Panc1 (cell line): ENCODE results near the gene RNF145. TPM values are rescaled to one million over a fixed set of nuclear protein-coding genes. Genes with fewer than 3 reads are reported as not detected.

Experiments used
- ATAC-seq: fragments of 200-7000 bp; cut with Tn5 transposase; 2 replicates; pipeline ENCODE4 v1.9.1; 2020; ENCODE audit warnings: mild to moderate bottlenecking, moderate library complexity
- BruUV-seq: library from RNA; stranded (reverse); fragments of 400-500 nt; replicated peaks from 2 replicates; lab custom pipeline; 2021; lab: Mats Ljungman, UMichigan
- CTCF ChIA-PET: fragments of 300-600 bp; sonication (Branson Sonifier 250); formaldehyde crosslinking; loops from one replicate; lab custom pipeline; 2022; ENCODE audit warnings: antibody characterized with exemption; lab: Charles Lee
- POLR2A ChIA-PET: fragments of 300-600 bp; sonication (Branson Sonifier 250); formaldehyde crosslinking; loops from one replicate; lab custom pipeline; 2022; ENCODE audit warnings: antibody characterized with exemption; lab: Charles Lee
- DNase-seq: peaks from one replicate; pipeline ENCODE4 v3.0.0-alpha.2; 2010; ENCODE audit warnings: low read depth, low spot score
- H3K27ac ChIP-seq: 2 replicates; pipeline ENCODE4 v1.5.1; 2011; ENCODE audit warnings: mild to moderate bottlenecking, low read length, inconsistent platforms
- H3K27me3 ChIP-seq: fragments of 200-500 bp; sonication (Bioruptor generic); 2 replicates; pipeline ENCODE4 v1.6.0; 2014; ENCODE audit warnings: low read length, inconsistent platforms; ENCODE audit not compliant: control insufficient read depth, insufficient read depth
- H3K36me3 ChIP-seq: fragments of 200-500 bp; sonication (Bioruptor generic); 2 replicates; pipeline ENCODE4 v1.5.1; 2014; ENCODE audit warnings: inconsistent platforms, mild to moderate bottlenecking, low read length, moderate library complexity; ENCODE audit not compliant: control insufficient read depth, insufficient read depth
- H3K4me1 ChIP-seq: 2 replicates; pipeline ENCODE4 v1.5.1; 2011; ENCODE audit warnings: inconsistent platforms, mild to moderate bottlenecking, low read length, moderate library complexity; ENCODE audit not compliant: control insufficient read depth, insufficient read depth
- H3K4me3 ChIP-seq, 2 experiments: 2 replicates each; pipeline ENCODE4 v1.5.1; 2011 to 2012; ENCODE audit warnings: low read depth in 2 of 2, low read length in 2 of 2, mild to moderate bottlenecking in 2 of 2, inconsistent platforms in 1 of 2, moderate library complexity in 1 of 2
- H3K9me3 ChIP-seq: fragments of 200-500 bp; sonication (Bioruptor generic); 2 replicates; pipeline ENCODE4 v1.5.1; 2014; ENCODE audit warnings: low read depth, mild to moderate bottlenecking, inconsistent platforms, low read length, moderate library complexity; ENCODE audit not compliant: control insufficient read depth, insufficient read depth
- POLR2AphosphoS5 ChIP-seq: IDR thresholded peaks from 2 replicates; pipeline ENCODE4 v1.6.1; 2012; ENCODE audit warnings: mild to moderate bottlenecking, low read depth, low read length, moderate library complexity
- SIN3A ChIP-seq: IDR thresholded peaks from 2 replicates; pipeline ENCODE4 v1.6.1; 2012; ENCODE audit warnings: low read depth, mild to moderate bottlenecking, low read length, moderate library complexity, borderline replicate concordance; ENCODE audit not compliant: insufficient read depth
- TCF7L2 ChIP-seq: IDR thresholded peaks from 2 replicates; pipeline ENCODE4 v1.6.1; 2011; ENCODE audit warnings: mild to moderate bottlenecking, low read depth, low read length, inconsistent platforms
- in situ Hi-C: cut with HindIII; loops from 2 replicates; pipeline ENCODE4 v1.10.0; 2016; ENCODE audit warnings: low sequenced_read_pairs, low pct_unique_long_range_greater_than_20kb
- intact Hi-C: fragments of 100-400 bp; cut with micrococcal nuclease; formaldehyde crosslinking; loops from one replicate; pipeline ENCODE4 v1.10.0; 2022; ENCODE audit not compliant: unreplicated experiment
- total RNA-seq: library from RNA; stranded (reverse); gene quantifications from one replicate; pipeline ENCODE4 v1.2.1, GENCODE V29; 2021; ENCODE audit not compliant: unreplicated experiment
- TF ChIP-seq, protein P1 (sequence below), 2 experiments: IDR thresholded peaks; 2 replicates each; pipeline ENCODE4 v1.6.1; 2011 to 2012; ENCODE audit warnings: low read depth in 2 of 2, control low read depth in 1 of 2, low read length in 1 of 2, mild to moderate bottlenecking in 1 of 2, moderate library complexity in 1 of 2; ENCODE audit not compliant: insufficient read depth in 1 of 2
- TF ChIP-seq, protein P2 (sequence below): fragments of 450-650 bp; IDR thresholded peaks from 2 replicates; pipeline ENCODE4 v1.5.1; 2017; ENCODE audit warnings: mild to moderate bottlenecking

Gene RNF145
- total RNA-seq, 1 experiment from 2014 or later = 81.8 TPM

DNA sequence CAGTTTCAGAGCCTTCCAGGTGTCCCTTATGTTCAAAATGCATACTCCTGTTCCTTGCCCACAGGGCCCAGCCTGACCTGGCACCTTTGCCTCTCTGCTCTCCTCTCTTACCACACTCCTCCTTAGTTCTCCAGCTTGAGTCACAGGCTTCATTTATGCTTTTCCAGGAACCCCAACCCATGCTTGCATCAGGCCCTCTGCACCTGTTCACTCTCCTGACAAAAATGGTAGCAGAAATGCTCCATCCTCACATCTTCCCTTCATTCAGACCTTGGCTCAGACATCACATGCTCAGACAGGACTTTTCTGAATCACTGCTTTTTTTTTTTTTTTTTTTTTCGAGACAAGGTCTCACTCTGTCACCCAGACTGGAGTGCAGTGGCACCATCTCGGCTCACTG is 15.1 kb upstream of the RNF145 start:
- in situ Hi-C loops = no loop called here
- no peak for ATAC-seq
- CTCF ChIA-PET = no interaction called here
- no TSS peak for BruUV-seq
- H3K4me3 ChIP-seq = no peak overlapping the region
- H3K36me3 ChIP-seq = no peaks in the 10 kb centered on the region
- no peaks in the 10 kb centered on the region for H3K27me3 ChIP-seq
- H3K27ac ChIP-seq = no peak overlapping the region
- no peaks in the 10 kb centered on the region for H3K9me3 ChIP-seq
- DNase-seq = no peak
- TF ChIP-seq, protein P1, sequence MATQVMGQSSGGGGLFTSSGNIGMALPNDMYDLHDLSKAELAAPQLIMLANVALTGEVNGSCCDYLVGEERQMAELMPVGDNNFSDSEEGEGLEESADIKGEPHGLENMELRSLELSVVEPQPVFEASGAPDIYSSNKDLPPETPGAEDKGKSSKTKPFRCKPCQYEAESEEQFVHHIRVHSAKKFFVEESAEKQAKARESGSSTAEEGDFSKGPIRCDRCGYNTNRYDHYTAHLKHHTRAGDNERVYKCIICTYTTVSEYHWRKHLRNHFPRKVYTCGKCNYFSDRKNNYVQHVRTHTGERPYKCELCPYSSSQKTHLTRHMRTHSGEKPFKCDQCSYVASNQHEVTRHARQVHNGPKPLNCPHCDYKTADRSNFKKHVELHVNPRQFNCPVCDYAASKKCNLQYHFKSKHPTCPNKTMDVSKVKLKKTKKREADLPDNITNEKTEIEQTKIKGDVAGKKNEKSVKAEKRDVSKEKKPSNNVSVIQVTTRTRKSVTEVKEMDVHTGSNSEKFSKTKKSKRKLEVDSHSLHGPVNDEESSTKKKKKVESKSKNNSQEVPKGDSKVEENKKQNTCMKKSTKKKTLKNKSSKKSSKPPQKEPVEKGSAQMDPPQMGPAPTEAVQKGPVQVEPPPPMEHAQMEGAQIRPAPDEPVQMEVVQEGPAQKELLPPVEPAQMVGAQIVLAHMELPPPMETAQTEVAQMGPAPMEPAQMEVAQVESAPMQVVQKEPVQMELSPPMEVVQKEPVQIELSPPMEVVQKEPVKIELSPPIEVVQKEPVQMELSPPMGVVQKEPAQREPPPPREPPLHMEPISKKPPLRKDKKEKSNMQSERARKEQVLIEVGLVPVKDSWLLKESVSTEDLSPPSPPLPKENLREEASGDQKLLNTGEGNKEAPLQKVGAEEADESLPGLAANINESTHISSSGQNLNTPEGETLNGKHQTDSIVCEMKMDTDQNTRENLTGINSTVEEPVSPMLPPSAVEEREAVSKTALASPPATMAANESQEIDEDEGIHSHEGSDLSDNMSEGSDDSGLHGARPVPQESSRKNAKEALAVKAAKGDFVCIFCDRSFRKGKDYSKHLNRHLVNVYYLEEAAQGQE (IDR thresholded peaks at IDR 0.05; ENCODE audit: insufficient read depth in 1 of 2, low read depth in 2 of 2, low read length in 1 of 2) = no peak
- no peak for TF ChIP-seq TCF7L2
- TF ChIP-seq, protein P2, sequence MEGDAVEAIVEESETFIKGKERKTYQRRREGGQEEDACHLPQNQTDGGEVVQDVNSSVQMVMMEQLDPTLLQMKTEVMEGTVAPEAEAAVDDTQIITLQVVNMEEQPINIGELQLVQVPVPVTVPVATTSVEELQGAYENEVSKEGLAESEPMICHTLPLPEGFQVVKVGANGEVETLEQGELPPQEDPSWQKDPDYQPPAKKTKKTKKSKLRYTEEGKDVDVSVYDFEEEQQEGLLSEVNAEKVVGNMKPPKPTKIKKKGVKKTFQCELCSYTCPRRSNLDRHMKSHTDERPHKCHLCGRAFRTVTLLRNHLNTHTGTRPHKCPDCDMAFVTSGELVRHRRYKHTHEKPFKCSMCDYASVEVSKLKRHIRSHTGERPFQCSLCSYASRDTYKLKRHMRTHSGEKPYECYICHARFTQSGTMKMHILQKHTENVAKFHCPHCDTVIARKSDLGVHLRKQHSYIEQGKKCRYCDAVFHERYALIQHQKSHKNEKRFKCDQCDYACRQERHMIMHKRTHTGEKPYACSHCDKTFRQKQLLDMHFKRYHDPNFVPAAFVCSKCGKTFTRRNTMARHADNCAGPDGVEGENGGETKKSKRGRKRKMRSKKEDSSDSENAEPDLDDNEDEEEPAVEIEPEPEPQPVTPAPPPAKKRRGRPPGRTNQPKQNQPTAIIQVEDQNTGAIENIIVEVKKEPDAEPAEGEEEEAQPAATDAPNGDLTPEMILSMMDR = no peak
- TF ChIP-seq POLR2AphosphoS5 = no peak
- TF ChIP-seq SIN3A = no peak
- H3K4me1 ChIP-seq = no peaks in the 10 kb centered on the region
- intact Hi-C loops = no loop called here
- POLR2A ChIA-PET = no interaction called here

DNA sequence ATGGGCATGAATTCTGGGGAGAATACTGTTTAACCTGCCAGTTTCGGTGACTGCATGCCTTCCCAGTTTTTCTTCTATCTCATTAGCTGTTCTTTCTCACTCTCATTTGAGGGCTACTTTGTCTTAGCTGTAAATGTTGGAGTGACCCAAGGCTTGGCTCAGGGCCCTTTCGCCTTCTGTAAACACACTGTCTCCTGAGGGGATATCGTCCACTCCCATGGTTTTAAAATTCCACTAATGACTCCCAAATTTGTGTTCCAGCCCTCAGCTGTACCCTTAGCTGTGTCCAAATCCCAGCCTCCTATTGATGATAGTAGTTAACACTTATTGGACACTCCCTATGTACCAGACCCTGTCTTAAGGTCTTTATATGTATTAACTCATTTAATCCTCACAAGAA is 14.1 kb upstream of the RNF145 start:
- ATAC-seq = no peak
- no peak for DNase-seq
- intact Hi-C loops (no loop called here), in situ Hi-C loops (no loop called here)
- ChIA-PET POLR2A (interaction anchor here (0.6 kb wide), 1 partner anchor 964 kb away, joined by 4 read pairs; no protein-coding TSS in a partner anchor), CTCF (no interaction called here)
- Histone ChIP-seq H3K4me3 (no peak overlapping the region), H3K9me3 (no peaks in the 10 kb centered on the region), H3K36me3 (no peaks in the 10 kb centered on the region), H3K27ac (no peak overlapping the region), H3K4me1 (no peaks in the 10 kb centered on the region), H3K27me3 (no peaks in the 10 kb centered on the region)
- TF ChIP-seq, protein P2 = no peak
- TF ChIP-seq POLR2AphosphoS5 = no peak
- no peak for TF ChIP-seq SIN3A
- no peak for TF ChIP-seq TCF7L2
- TF ChIP-seq, protein P1 (IDR thresholded peaks at IDR 0.05; ENCODE audit: insufficient read depth in 1 of 2, low read depth in 2 of 2, low read length in 1 of 2) = no peak
- no TSS peak for BruUV-seq
